DMS53 treated with DMSO at 0.1 percent for 48 hours (cell line): ENCODE data around the gene XRCC5.
"Not testable (repeated sequence)": the region's sequence is repeated elsewhere in the genome, so short reads cannot be mapped to it uniquely, and the experiment has no call there.

Source experiments
- DNase-seq: peaks from one replicate; lab custom pipeline; 2025; ENCODE audit not compliant: unreplicated experiment; lab: John Stamatoyannopoulos, UW

Gene XRCC5

GRCh38 chr2:216192931-216193330 is 83.8 kb downstream of the XRCC5 start:
- no peak for DNase-seq

GRCh38 chr2:216194013-216194412 is 84.9 kb downstream of the XRCC5 start:
- DNase-seq, result no peak

- no peak for DNase-seq
These were observed 85.4 kb downstream of the XRCC5 start for GRCh38 chr2:216194561-216194960.

GRCh38 chr2:216195565-216196029 is 86.4 kb downstream of the XRCC5 start:
- DNase-seq, result no peak

- no peak for DNase-seq
These were observed 92.7 kb downstream of the XRCC5 start for GRCh38 chr2:216201692-216202306.

- no peak for DNase-seq
These were observed 93.6 kb downstream of the XRCC5 start for GRCh38 chr2:216202626-216203250.

GRCh38 chr2:216205486-216205885 is 96.3 kb downstream of the XRCC5 start:
- DNase-seq, result no peak

GRCh38 chr2:216206041-216206703 is 97.0 kb downstream of the XRCC5 start:
- no peak for DNase-seq

- no peak for DNase-seq
These were observed 97.7 kb downstream of the XRCC5 start for GRCh38 chr2:216206821-216207220.

GRCh38 chr2:216208661-216209060 is 99.5 kb downstream of the XRCC5 start:
- not testable (repeated sequence) for DNase-seq

- DNase-seq, result no peak
These were observed 101.8 kb downstream of the XRCC5 start for GRCh38 chr2:216210701-216211540.

- DNase-seq, result no peak
These were observed 102.5 kb downstream of the XRCC5 start for GRCh38 chr2:216211614-216212145.

- DNase-seq, result no peak
These were observed 105.6 kb downstream of the XRCC5 start for GRCh38 chr2:216214768-216215167.

- DNase-seq, result no peak
These were observed 106.7 kb downstream of the XRCC5 start for GRCh38 chr2:216215658-216216390.

- DNase-seq, result no peak
These were observed 108.1 kb downstream of the XRCC5 start for GRCh38 chr2:216216951-216217903.

GRCh38 chr2:216217904-216218260 is 108.7 kb downstream of the XRCC5 start:
- no peak for DNase-seq

- DNase-seq, result no peak
These were observed 110.7 kb downstream of the XRCC5 start for GRCh38 chr2:216219861-216220260.

GRCh38 chr2:216220976-216221375 is 111.8 kb downstream of the XRCC5 start:
- DNase-seq, result no peak

GRCh38 chr2:216221811-216222210 is 112.7 kb downstream of the XRCC5 start:
- DNase-seq, result no peak
